ENCODE data around the gene TMEM259. TPM values are rescaled to one million over a fixed set of nuclear protein-coding genes. Genes with fewer than 3 reads are reported as not detected.

The TMEM259 gene
- total and polyA plus RNA-seq, 9 of the 15 experiments (the other 6 are each of a cell fraction or from before 2014, with no cell fraction given), result 0.52 to 231 (median 63.6) TPM

GRCh38 chr19:1001538-1002166, 19.3 kb downstream of the TMEM259 start (continued):
- TF ChIP-seq GTF2B (IDR thresholded peaks at IDR 0.05; ENCODE audit: extremely low read depth, insufficient read length) (no peak), MAX (CRISPR knock-in tag; IDR thresholded peaks at IDR 0.05) (no peak), ZBTB26 (CRISPR knock-in tag; IDR thresholded peaks at IDR 0.05) (no peak), IRF1 (CRISPR knock-in tag; IDR thresholded peaks at IDR 0.05; ENCODE audit: borderline replicate concordance) (no peak), FIP1L1 (IDR thresholded peaks at IDR 0.05; ENCODE audit: low read depth, low read length, poor library complexity, severe bottlenecking) (peak; percentile 37), ATF1 (CRISPR knock-in tag; IDR thresholded peaks at IDR 0.05) (no peak), ATF1 (tag; IDR thresholded peaks at IDR 0.05) (no peak), CBFB (CRISPR knock-in tag; IDR thresholded peaks at IDR 0.05) (no peak), E2F3 (CRISPR knock-in tag; IDR thresholded peaks at IDR 0.05) (0 out of 2 replicates have a peak, but pooled peaks have one; percentile 26), ZNF740 (CRISPR knock-in tag; IDR thresholded peaks at IDR 0.05) (peak; percentile 83), ZNF740 (tag; IDR thresholded peaks at IDR 0.05) (no peak), SP1 (CRISPR knock-in tag; IDR thresholded peaks at IDR 0.05) (peak; percentile 67; the same call in 1 of the 2 replicates), SLC30A9 (CRISPR knock-in tag; IDR thresholded peaks at IDR 0.05) (no peak), ZNF280A (IDR thresholded peaks at IDR 0.05; ENCODE audit: low read depth, partially characterized antibody) (no peak), PHF21A (IDR thresholded peaks at IDR 0.05; ENCODE audit: borderline replicate concordance, low read depth) (no peak), BACH1 (tag; IDR thresholded peaks at IDR 0.05) (no peak), ETS1 (conservative IDR thresholded peaks at IDR 0.05; ENCODE audit: control insufficient read depth, low read depth, low read length) (no peak), ZKSCAN1 (IDR thresholded peaks at IDR 0.05; ENCODE audit: low read depth, low read length) (no peak), HEY1 (CRISPR knock-in tag; IDR thresholded peaks at IDR 0.05; ENCODE audit: borderline replicate concordance) (no peak), ERF (CRISPR knock-in tag; IDR thresholded peaks at IDR 0.05) (0 out of 2 replicates have a peak, but pooled peaks have one; percentile 27)
